SK-N-SH (cell line): ENCODE data around the gene ARF1. TPM values are rescaled to one million over a fixed set of nuclear protein-coding genes. Genes with fewer than 3 reads are reported as not detected.

Source experiments
- CTCF ChIA-PET: fragments of 300-600, 350-600 bp; formaldehyde crosslinking; extraction: SDS; loops from one replicate; lab custom pipeline; 2021; lab: Yijun Ruan, JAX
- POLR2A ChIA-PET: fragments of 350-600 bp; sonication (Branson Sonifier 250); formaldehyde crosslinking; extraction: SDS; loops from one replicate; lab custom pipeline; 2020; ENCODE audit warnings: antibody characterized with exemption, inconsistent platforms; lab: Yijun Ruan, JAX
- DNase-seq: peaks from one replicate; pipeline ENCODE4 v3.0.0; 2012
- H2AFZ ChIP-seq: fragments of 200-600 bp; sonication (generic); 2 replicates; pipeline ENCODE4 v1.8.1; 2016; ENCODE audit warnings: antibody characterized with exemption, mild to moderate bottlenecking, low read depth
- H3F3A ChIP-seq: fragments of 200-600 bp; sonication (generic); replicated peaks from 2 replicates; pipeline ENCODE3; 2016; ENCODE audit warnings: antibody characterized with exemption, mild to moderate bottlenecking; ENCODE audit not compliant: insufficient read depth
- H3K27ac ChIP-seq, 2 experiments: fragments of 200-500 bp in 1 of 2; fragments of 200-600 bp in 1 of 2; sonication (Bioruptor generic) in 1 of 2; sonication (generic), shearing (Covaris generic) in 1 of 2; 2 replicates each; pipeline versions ENCODE4 v1.5.1 to v1.6.1; 2014 to 2016; ENCODE audit warnings: low read depth in 2 of 2, inconsistent platforms in 1 of 2, low read length in 1 of 2, mild to moderate bottlenecking in 1 of 2, mixed read lengths in 1 of 2
- H3K27me3 ChIP-seq: fragments of 200-600 bp; sonication (generic), shearing (Covaris generic); 2 replicates; pipeline ENCODE4 v1.6.1; 2016; ENCODE audit warnings: mixed run types; ENCODE audit not compliant: insufficient read depth
- H3K36me3 ChIP-seq, 2 experiments: fragments of 200-500 bp in 1 of 2; fragments of 200-600 bp in 1 of 2; sonication (Bioruptor generic) in 1 of 2; sonication (generic) in 1 of 2; replicated peaks in 1 of 2; 2 replicates each; pipeline versions ENCODE3 to v1.5.1; 2014 to 2016; ENCODE audit warnings: low read length in 1 of 2, mild to moderate bottlenecking in 1 of 2; ENCODE audit not compliant: insufficient read depth in 2 of 2, control insufficient read depth in 1 of 2
- H3K4me1 ChIP-seq, 2 experiments: fragments of 200-500 bp in 1 of 2; fragments of 200-600 bp in 1 of 2; sonication (Bioruptor generic) in 1 of 2; sonication (generic), shearing (Covaris generic) in 1 of 2; 2 replicates each; pipeline versions ENCODE4 v1.5.1 to v1.6.1; 2014 to 2016; ENCODE audit warnings: low read depth in 1 of 2, low read length in 1 of 2, mixed run types in 1 of 2; ENCODE audit not compliant: insufficient read depth in 2 of 2, control insufficient read depth in 1 of 2
- H3K4me2 ChIP-seq: fragments of 200-600 bp; sonication (generic), shearing (Covaris generic); 2 replicates; pipeline ENCODE4 v1.6.1; 2017; ENCODE audit warnings: mixed run types
- H3K4me3 ChIP-seq, 2 experiments: fragments of 200-500 bp in 1 of 2; fragments of 200-600 bp in 1 of 2; sonication (Bioruptor generic) in 1 of 2; sonication (generic), shearing (Covaris generic) in 1 of 2; 2 replicates each; pipeline versions ENCODE4 v1.5.1 to v1.8.1; 2014 to 2016; ENCODE audit warnings: low read depth in 2 of 2, inconsistent platforms in 1 of 2, low read length in 1 of 2, mild to moderate bottlenecking in 1 of 2, mixed read lengths in 1 of 2, moderate library complexity in 1 of 2
- H3K79me2 ChIP-seq: fragments of 200-600 bp; sonication (generic); 2 replicates; pipeline ENCODE4 v1.8.1; 2017; ENCODE audit warnings: mild to moderate bottlenecking; ENCODE audit not compliant: insufficient read depth
- H3K9ac ChIP-seq: fragments of 200-600 bp; sonication (generic); 2 replicates; pipeline ENCODE4 v1.6.1; 2017; ENCODE audit warnings: mixed run types
- H3K9me2 ChIP-seq: fragments of 200-600 bp; sonication (generic); 2 replicates; pipeline ENCODE4 v1.6.1; 2017; ENCODE audit warnings: mixed run types
- H3K9me3 ChIP-seq: fragments of 200-600 bp; sonication (generic); 2 replicates; pipeline ENCODE4 v1.6.1; 2017; ENCODE audit warnings: mixed run types, mild to moderate bottlenecking, moderate library complexity
- H4K20me1 ChIP-seq: fragments of 200-600 bp; sonication (generic); 2 replicates; pipeline ENCODE4 v1.6.1; 2017; ENCODE audit warnings: mild to moderate bottlenecking, mixed run types; ENCODE audit not compliant: insufficient read depth
- CTCF ChIP-seq: fragments of 200-600 bp; sonication (generic); IDR thresholded peaks from 2 replicates; pipeline ENCODE4 v1.6.1; 2017; ENCODE audit warnings: antibody characterized with exemption, mild to moderate bottlenecking, moderate library complexity
- ELF1 ChIP-seq: IDR thresholded peaks from 2 replicates; pipeline ENCODE4 v1.4.0; 2012
- FOXM1 ChIP-seq: IDR thresholded peaks from 2 replicates; pipeline ENCODE4 v1.4.0; 2012; ENCODE audit warnings: low read depth, mild to moderate bottlenecking
- GABPA ChIP-seq: IDR thresholded peaks from 2 replicates; pipeline ENCODE4 v1.4.0; 2012; ENCODE audit warnings: low read depth, mild to moderate bottlenecking
- IRF3 ChIP-seq: fragments of 150-350 bp; IDR thresholded peaks from 2 replicates; pipeline ENCODE4 v1.6.1; 2016; ENCODE audit warnings: mild to moderate bottlenecking, low read depth, low read length
- JUND ChIP-seq: IDR thresholded peaks from 2 replicates; pipeline ENCODE4 v1.4.0; 2012
- MAX ChIP-seq: IDR thresholded peaks from 2 replicates; pipeline ENCODE4 v1.4.0; 2012; ENCODE audit warnings: low read depth
- MEF2A ChIP-seq: IDR thresholded peaks from 2 replicates; pipeline ENCODE4 v1.4.0; 2012; ENCODE audit warnings: low read depth, borderline replicate concordance
- NFIC ChIP-seq: IDR thresholded peaks from 2 replicates; pipeline ENCODE4 v1.4.0; 2012; ENCODE audit warnings: borderline replicate concordance
- NRF1 ChIP-seq: IDR thresholded peaks from 2 replicates; pipeline ENCODE4 v1.6.1; 2012; ENCODE audit warnings: low read depth, mild to moderate bottlenecking, low read length
- POLR2AphosphoS5 ChIP-seq: IDR thresholded peaks from 2 replicates; pipeline ENCODE4 v1.6.1; 2012; ENCODE audit warnings: low read depth, low read length
- REST ChIP-seq: IDR thresholded peaks from 2 replicates; pipeline ENCODE4 v1.6.1; 2012; ENCODE audit warnings: mild to moderate bottlenecking, low read depth, low read length, moderate library complexity
- RFX5 ChIP-seq: IDR thresholded peaks from 2 replicates; pipeline ENCODE4 v1.6.1; 2012; ENCODE audit warnings: mild to moderate bottlenecking, improper control_type of control experiment, low read length
- TCF12 ChIP-seq: IDR thresholded peaks from 2 replicates; pipeline ENCODE4 v1.4.0; 2012
- TEAD4 ChIP-seq: IDR thresholded peaks from 2 replicates; pipeline ENCODE4 v1.4.0; 2012; ENCODE audit warnings: mild to moderate bottlenecking, borderline replicate concordance; ENCODE audit not compliant: insufficient read depth
- YY1 ChIP-seq: IDR thresholded peaks from 2 replicates; pipeline ENCODE4 v1.4.0; 2012; ENCODE audit warnings: low read depth, mild to moderate bottlenecking
- ZBTB33 ChIP-seq: IDR thresholded peaks from 2 replicates; pipeline ENCODE4 v1.4.0; 2012; ENCODE audit warnings: low read depth, borderline replicate concordance
- WGBS: methylation state at CpG from one replicate; pipeline ENCODE4 v1.1.6; 2017; ENCODE audit warnings: low lambda C conversion rate; 5-methylcytosine and 5-hydroxymethylcytosine counted together
- polyA plus RNA-seq, 3 experiments: library from polyadenylated mRNA; depleted of rRNA; stranded (reverse); fragments of >200 nt; gene quantifications; 2 replicates each; pipeline ENCODE4 v1.2.3, GENCODE V29; 2012

The ARF1 gene
- polyA plus RNA-seq, 1 of the 3 experiments (the other 2 are of a cell fraction), result 713 TPM

GRCh38 chr1:228117335-228117734 is 34.8 kb downstream of the ARF1 start:
- Histone ChIP-seq H3K4me2 (no peak overlapping the region), H3K4me3 (no peak overlapping the region), H3K27ac (no peak overlapping the region), H3K4me1 (no peaks in the 10 kb centered on the region), H4K20me1 (no peaks in the 10 kb centered on the region), H3K79me2 (no peaks in the 10 kb centered on the region; the same call in 1 of the 2 replicates), H3K9me3 (peaks cover 13% of the 10 kb centered on the region), H3K27me3 (no peaks in the 10 kb centered on the region), H3K9ac (no peak overlapping the region), H3K36me3 (no peaks in the 10 kb centered on the region), H2AFZ (no peak overlapping the region), H3K9me2 (no peaks in the 10 kb centered on the region), H3F3A (peaks cover 3% of the 10 kb centered on the region)
- no peak for DNase-seq
- 89% methylated on average over 4 of the region's 4 CpGs for WGBS
- ChIA-PET POLR2A (no interaction called here), CTCF (no interaction called here)
- TF ChIP-seq GABPA, result no peak
- TF ChIP-seq MAX, result no peak
- TF ChIP-seq TCF12, result no peak
- no peak for TF ChIP-seq ZBTB33
- no peak for TF ChIP-seq MEF2A
- no peak for TF ChIP-seq FOXM1
- TF ChIP-seq CTCF, result no peak
- no peak for TF ChIP-seq ELF1
- no peak for TF ChIP-seq YY1
- TF ChIP-seq NFIC, result no peak
- TF ChIP-seq RFX5, result no peak
- no peak for TF ChIP-seq IRF3

- POLR2A ChIA-PET, result no interaction called here
- Histone ChIP-seq H3K79me2 (no peaks in the 10 kb centered on the region), H2AFZ (no peak overlapping the region), H3K4me2 (no peak overlapping the region), H3K9me3 (peaks cover 13% of the 10 kb centered on the region), H3F3A (peaks cover 3% of the 10 kb centered on the region), H3K27me3 (no peaks in the 10 kb centered on the region), H3K4me1 (no peaks in the 10 kb centered on the region), H3K9me2 (no peaks in the 10 kb centered on the region), H3K4me3 (no peak overlapping the region), H3K36me3 (no peaks in the 10 kb centered on the region), H3K27ac (no peak overlapping the region), H3K9ac (no peak overlapping the region), H4K20me1 (no peaks in the 10 kb centered on the region)
- no peak for DNase-seq
- CTCF ChIA-PET, result interaction anchor here (6.1 kb wide), 1 partner anchor 14 kb away, joined by 36 read pairs; no protein-coding TSS in a partner anchor
- WGBS, result 21% methylated on average over 2 of the region's 2 CpGs
- TF ChIP-seq MAX (no peak), IRF3 (no peak), FOXM1 (no peak), TCF12 (no peak), REST (no peak), TEAD4 (no peak), POLR2AphosphoS5 (no peak), JUND (no peak), NRF1 (no peak), RFX5 (no peak)
Observed at GRCh38 chr1:228118040-228118439, 35.5 kb downstream of the ARF1 start.
